Stomach (tissue), 9 donors: ENCODE data around the gene SCGB1C2. TPM values are rescaled to one million over a fixed set of nuclear protein-coding genes. Genes with fewer than 3 reads are reported as not detected.

Experiments
- DNase-seq, 2 donors: peaks; one replicate each; pipeline versions ENCODE4 v3.0.0 to v3.0.0-alpha.2; 2013 to 2019
- H3K27ac ChIP-seq, 5 donors: fragments of 200-600 bp in 4 of 5; sonication (generic) in 4 of 5; one replicate each; pipeline ENCODE4 v1.5.1; 2013 to 2019; ENCODE audit warnings: mild to moderate bottlenecking in 1 of 5, moderate library complexity in 1 of 5
- H3K27me3 ChIP-seq, 3 donors: fragments of 200-600 bp; sonication (generic); one replicate each; pipeline ENCODE4 v1.5.1; 2017 to 2019; ENCODE audit warnings: mixed run types in 1 of 3
- H3K36me3 ChIP-seq, 4 donors: fragments of 200-600 bp; sonication (generic); 1 replicate in 3 of 4; 2 replicates in 1 of 4; pipeline ENCODE4 v1.5.1; 2016 to 2019
- H3K4me1 ChIP-seq, 4 donors: fragments of 200-600 bp; sonication (generic); one replicate each; pipeline ENCODE4 v1.5.1; 2016 to 2019
- H3K4me3 ChIP-seq, 4 donors: fragments of 200-600 bp; sonication (generic) in 3 of 4; one replicate each; pipeline ENCODE4 v1.5.1; 2016 to 2019; ENCODE audit warnings: mild to moderate bottlenecking in 1 of 4
- H3K9me3 ChIP-seq, 4 donors: fragments of 200-600 bp; sonication (generic); one replicate each; pipeline ENCODE4 v1.5.1; 2016 to 2019
- EP300 ChIP-seq: sonication (generic); formaldehyde crosslinking; IDR thresholded peaks from one replicate; pipeline ENCODE4 v1.6.1; 2017; ENCODE audit warnings: antibody characterized with exemption
- POLR2A ChIP-seq, 4 donors: fragments of 450-650 bp; IDR thresholded peaks; one replicate each; pipeline ENCODE4 v1.6.1; 2016; ENCODE audit warnings: antibody characterized with exemption in 4 of 4, control low read depth in 2 of 4, mild to moderate bottlenecking in 1 of 4, moderate library complexity in 1 of 4
- POLR2AphosphoS5 ChIP-seq, 3 donors: sonication (generic); formaldehyde crosslinking; IDR thresholded peaks; one replicate each; pipeline ENCODE4 v1.6.1; 2016; ENCODE audit warnings: antibody characterized with exemption in 3 of 3
- WGBS, 5 donors: extraction: QIAGEN DNeasy Blood & Tissue Kit in 3 of 5; methylation state at CpG; one replicate each; pipeline versions ENCODE4 v1.1.5 to v1.1.7; 2013 to 2018; 5-methylcytosine and 5-hydroxymethylcytosine counted together
- intact Hi-C: fragments of 100-400 bp; cut with DNase I; formaldehyde crosslinking; loops from one replicate; pipeline ENCODE4 v1.15.1; 2023; ENCODE audit warnings: low total_unique reads
- polyA plus RNA-seq, 3 donors: library from polyadenylated mRNA; stranded (reverse); fragments of 200-250 nt; gene quantifications; one replicate each; pipeline ENCODE4 v1.2.3, GENCODE V29; 2013
- total RNA-seq, 5 donors: library from RNA; depleted of rRNA; stranded (reverse); fragments of >200 nt; gene quantifications; one replicate each; pipeline versions ENCODE4 v1.1.0 to v1.2.3, GENCODE V29; 2014 to 2016
- TF ChIP-seq, protein P1 (sequence below), 7 experiments: fragments of 450-650 bp in 4 of 7; fragments of 200-600 bp in 3 of 7; sonication (generic) in 3 of 7; IDR thresholded peaks; one replicate each; pipeline ENCODE4 v1.5.1; 2016 to 2019; ENCODE audit warnings: antibody characterized with exemption in 7 of 7, control low read depth in 2 of 7, mild to moderate bottlenecking in 1 of 7
- donor health status: healthy with polysubstance abuse.
- donor health status: Bipolar disorder and iron deficiency.
- donor health status: healthy.

Gene SCGB1C2
- total and polyA plus RNA-seq, 8 donors: not detected

- DNase-seq: no peak
- intact Hi-C loops: no loop called here
- H3K4me3 ChIP-seq: no peak overlapping the region
- H3K36me3 ChIP-seq: peaks cover 0 to 40% (median 8%) of the 10 kb centered on the region in 4 donors
- no peak overlapping the region for H3K27ac ChIP-seq
- H3K9me3 ChIP-seq: no peaks in the 10 kb centered on the region
- no peaks in the 10 kb centered on the region for H3K4me1 ChIP-seq
- 90 to 98% (median 92%) methylated on average over 6 to 7 of the region's 7 CpGs for WGBS, 5 donors
- H3K27me3 ChIP-seq: peaks cover 0 to 6% (median 0%) of the 10 kb centered on the region in 3 donors
- TF ChIP-seq POLR2AphosphoS5 (IDR thresholded peaks at IDR 0.05): no peak
- TF ChIP-seq EP300: no peak
- TF ChIP-seq POLR2A (IDR thresholded peaks at IDR 0.05): no peak
- TF ChIP-seq, protein P1, sequence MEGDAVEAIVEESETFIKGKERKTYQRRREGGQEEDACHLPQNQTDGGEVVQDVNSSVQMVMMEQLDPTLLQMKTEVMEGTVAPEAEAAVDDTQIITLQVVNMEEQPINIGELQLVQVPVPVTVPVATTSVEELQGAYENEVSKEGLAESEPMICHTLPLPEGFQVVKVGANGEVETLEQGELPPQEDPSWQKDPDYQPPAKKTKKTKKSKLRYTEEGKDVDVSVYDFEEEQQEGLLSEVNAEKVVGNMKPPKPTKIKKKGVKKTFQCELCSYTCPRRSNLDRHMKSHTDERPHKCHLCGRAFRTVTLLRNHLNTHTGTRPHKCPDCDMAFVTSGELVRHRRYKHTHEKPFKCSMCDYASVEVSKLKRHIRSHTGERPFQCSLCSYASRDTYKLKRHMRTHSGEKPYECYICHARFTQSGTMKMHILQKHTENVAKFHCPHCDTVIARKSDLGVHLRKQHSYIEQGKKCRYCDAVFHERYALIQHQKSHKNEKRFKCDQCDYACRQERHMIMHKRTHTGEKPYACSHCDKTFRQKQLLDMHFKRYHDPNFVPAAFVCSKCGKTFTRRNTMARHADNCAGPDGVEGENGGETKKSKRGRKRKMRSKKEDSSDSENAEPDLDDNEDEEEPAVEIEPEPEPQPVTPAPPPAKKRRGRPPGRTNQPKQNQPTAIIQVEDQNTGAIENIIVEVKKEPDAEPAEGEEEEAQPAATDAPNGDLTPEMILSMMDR (IDR thresholded peaks at IDR 0.05): no peak
These were observed 21.0 kb downstream of the SCGB1C2 start for GRCh38 chr17:158379-158778.

DNA sequence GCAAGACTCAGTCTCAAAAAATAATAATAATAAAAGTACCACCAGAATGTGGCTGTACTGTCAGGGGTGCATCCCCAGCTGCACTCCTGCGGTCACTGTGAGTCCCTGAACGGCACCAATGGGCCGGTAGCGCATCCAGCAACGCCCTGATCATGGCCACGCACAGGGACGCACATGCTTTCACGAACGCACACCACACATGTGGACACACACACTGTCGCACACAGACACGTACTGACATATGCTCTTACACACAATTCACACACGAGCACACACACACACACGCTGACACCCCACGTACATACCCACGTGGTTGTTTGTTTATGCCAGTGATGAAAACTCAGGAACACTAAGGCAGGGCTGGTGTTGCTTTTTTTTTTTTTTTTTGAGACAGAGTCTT, 22.2 kb downstream of the SCGB1C2 start:
- Histone ChIP-seq H3K9me3 (no peaks in the 10 kb centered on the region), H3K4me3 (no peak overlapping the region), H3K4me1 (no peaks in the 10 kb centered on the region), H3K36me3 (peaks cover 0 to 46% (median 8%) of the 10 kb centered on the region in 4 donors), H3K27me3 (peaks cover 0 to 6% (median 0%) of the 10 kb centered on the region in 3 donors), H3K27ac (no peak overlapping the region)
- intact Hi-C loops: no loop called here
- TF ChIP-seq, protein P1 (IDR thresholded peaks at IDR 0.05): no peak
- no peak for TF ChIP-seq EP300
- TF ChIP-seq POLR2AphosphoS5 (IDR thresholded peaks at IDR 0.05): no peak
- no peak for TF ChIP-seq POLR2A (IDR thresholded peaks at IDR 0.05)
- WGBS, 5 donors: 90 to 96% (median 94%) methylated on average over 15 of the region's 15 CpGs
- no peak for DNase-seq

GRCh38 chr17:160336-160735, 23.0 kb downstream of the SCGB1C2 start:
- TF ChIP-seq, protein P1 (IDR thresholded peaks at IDR 0.05): no peak
- no peak for TF ChIP-seq EP300
- no peak for TF ChIP-seq POLR2AphosphoS5 (IDR thresholded peaks at IDR 0.05)
- TF ChIP-seq POLR2A (IDR thresholded peaks at IDR 0.05): no peak
- intact Hi-C loops: no loop called here
- H3K27me3 ChIP-seq: peaks cover 0 to 6% (median 0%) of the 10 kb centered on the region in 3 donors
- 87 to 92% (median 90%) methylated on average over 13 of the region's 13 CpGs for WGBS, 5 donors
- no peaks in the 10 kb centered on the region for H3K4me1 ChIP-seq
- no peak overlapping the region for H3K4me3 ChIP-seq
- DNase-seq: no peak
- peaks cover 0 to 45% (median 8%) of the 10 kb centered on the region in 4 donors for H3K36me3 ChIP-seq
- no peaks in the 10 kb centered on the region for H3K9me3 ChIP-seq
- no peak overlapping the region for H3K27ac ChIP-seq

DNA sequence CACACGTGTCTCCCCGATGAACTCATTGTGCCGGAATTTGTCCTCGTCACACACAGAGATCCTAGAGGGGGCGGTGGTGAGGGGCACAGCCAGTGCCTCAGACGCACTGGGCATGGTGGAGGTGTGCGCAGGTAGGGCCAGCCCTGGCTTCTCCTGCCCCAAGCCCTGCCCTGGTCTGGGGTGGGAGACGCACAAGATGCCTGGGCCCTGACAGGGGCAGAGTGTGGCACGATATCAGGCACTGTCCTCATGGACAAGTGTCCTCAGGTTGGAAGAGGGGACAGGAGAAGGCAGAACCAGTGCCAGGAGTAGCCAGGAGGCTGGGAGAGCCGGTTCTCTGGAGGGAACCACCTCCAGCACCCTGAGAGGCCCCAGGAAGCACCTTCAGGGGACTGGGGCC, 24.1 kb downstream of the SCGB1C2 start:
- H3K4me1 ChIP-seq: no peaks in the 10 kb centered on the region

More for the DNA sequence above, 24.1 kb downstream of the SCGB1C2 start:
- 78 to 87% (median 84%) methylated on average over 10 of the region's 10 CpGs for WGBS, 5 donors
- Histone ChIP-seq H3K9me3 (no peaks in the 10 kb centered on the region), H3K4me3 (no peak overlapping the region), H3K27ac (no peak overlapping the region), H3K36me3 (peaks cover 0 to 37% (median 2%) of the 10 kb centered on the region in 4 donors), H3K27me3 (peaks cover 0 to 6% (median 0%) of the 10 kb centered on the region in 3 donors)
- intact Hi-C loops: no loop called here
- TF ChIP-seq, protein P1 (IDR thresholded peaks at IDR 0.05): no peak
- TF ChIP-seq POLR2AphosphoS5 (IDR thresholded peaks at IDR 0.05) (no peak), EP300 (no peak), POLR2A (IDR thresholded peaks at IDR 0.05) (no peak)
- DNase-seq: no peak
